Body of pancreas (tissue), 4 donors: ENCODE data around the gene NKTR.

ENCODE experiments used
- CTCF ChIP-seq, 7 experiments: fragments of 450-650 bp in 4 of 7; fragments of 200-600 bp in 3 of 7; sonication (generic) in 3 of 7; IDR thresholded peaks; one replicate each; pipeline ENCODE4 v1.5.1; 2016 to 2019; ENCODE audit warnings: antibody characterized with exemption in 7 of 7
- POLR2A ChIP-seq, 3 donors: fragments of 450-650 bp; IDR thresholded peaks; one replicate each; pipeline ENCODE4 v1.6.1; 2016; ENCODE audit warnings: antibody characterized with exemption in 3 of 3, mild to moderate bottlenecking in 2 of 3

DNA sequence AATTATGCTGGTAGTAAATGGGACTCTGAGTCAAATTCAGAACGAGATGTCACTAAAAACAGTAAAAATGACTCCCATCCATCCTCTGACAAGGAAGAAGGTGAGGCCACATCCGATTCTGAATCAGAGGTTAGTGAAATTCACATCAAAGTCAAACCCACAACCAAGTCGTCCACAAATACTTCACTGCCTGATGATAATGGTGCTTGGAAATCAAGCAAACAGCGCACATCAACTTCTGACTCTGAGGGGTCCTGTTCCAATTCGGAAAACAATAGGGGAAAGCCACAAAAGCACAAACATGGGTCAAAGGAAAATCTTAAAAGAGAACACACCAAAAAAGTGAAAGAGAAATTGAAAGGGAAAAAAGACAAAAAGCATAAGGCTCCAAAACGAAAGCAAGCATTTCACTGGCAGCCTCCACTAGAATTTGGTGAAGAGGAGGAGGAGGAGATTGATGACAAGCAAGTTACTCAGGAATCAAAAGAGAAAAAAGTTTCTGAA lies 37.9 kb downstream of the NKTR start:
- TF ChIP-seq POLR2A (IDR thresholded peaks at IDR 0.05) (no peak), CTCF (IDR thresholded peaks at IDR 0.05) (no peak)
